GM19452 (cell line): Measurements from ENCODE around the gene IL17C.
"Not testable (repeated sequence)": the region's sequence is repeated elsewhere in the genome, so short reads cannot be mapped to it uniquely, and the experiment has no call there.

Experiments used
- ATAC-seq: cut with Tn5 transposase; IDR thresholded peaks from one replicate; pipeline ENCODE4 v1.9.1; 2021; ENCODE audit not compliant: unreplicated experiment

Gene IL17C

DNA sequence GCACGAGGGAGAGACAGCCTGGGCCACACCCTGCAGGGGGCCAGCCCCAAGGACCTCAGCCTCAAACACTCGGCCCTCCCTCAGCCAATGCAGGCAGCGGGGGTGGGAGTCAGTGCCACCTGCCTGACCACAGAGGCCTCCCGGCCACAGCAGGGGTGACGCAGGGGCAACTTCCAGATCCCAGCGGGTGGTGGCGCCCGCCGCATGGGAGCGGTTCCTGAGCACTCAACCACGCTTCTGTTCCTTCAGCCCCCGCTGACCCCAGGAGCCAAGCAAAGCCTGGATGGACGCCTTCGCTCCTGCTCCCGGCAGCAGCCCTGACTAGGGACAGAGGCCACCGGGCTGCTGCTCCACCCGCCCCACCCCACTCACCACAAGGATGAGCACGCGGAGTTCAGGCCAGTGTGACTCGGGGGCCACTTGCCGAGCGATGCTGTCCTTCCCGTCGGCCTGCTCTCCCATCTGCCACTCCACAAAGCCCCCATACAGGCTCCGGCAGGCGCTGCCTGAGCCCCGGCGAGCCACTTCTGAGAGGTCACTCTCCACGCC lies 17.4 kb downstream of the IL17C start:
- no peak for ATAC-seq

DNA sequence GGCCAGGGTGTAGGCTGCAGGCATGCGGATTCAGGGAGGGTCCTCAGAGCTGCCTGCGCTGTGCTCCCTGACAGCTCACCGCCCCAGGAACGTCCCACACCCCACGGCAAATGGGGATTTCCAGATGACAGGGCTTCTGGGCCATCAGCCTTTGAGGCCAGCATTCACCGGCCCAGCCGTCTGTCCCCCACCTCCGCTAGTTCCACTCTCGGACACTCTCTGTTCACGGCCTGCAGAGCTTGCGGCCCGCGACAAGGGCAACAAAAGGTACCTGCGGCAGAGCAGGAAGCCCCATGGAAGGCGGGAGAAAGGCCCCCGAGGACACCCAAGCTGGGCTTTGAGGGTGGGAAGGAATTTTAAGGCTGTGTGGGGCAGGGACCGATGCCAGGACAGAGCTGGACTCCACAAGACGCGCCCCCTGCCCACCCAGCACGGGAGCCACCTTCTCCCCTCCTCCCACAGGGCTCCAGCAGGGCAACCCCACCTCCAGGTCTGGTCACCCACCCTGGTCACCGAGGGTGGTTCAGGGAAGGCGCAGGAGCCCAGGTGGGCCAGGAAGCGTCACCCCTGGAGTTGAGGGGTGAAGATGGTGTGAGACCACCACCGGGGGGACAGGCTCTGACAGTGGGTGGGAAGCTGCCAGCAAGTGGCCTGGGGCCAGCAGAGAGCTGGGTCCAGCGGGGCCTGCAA lies 18.1 kb downstream of the IL17C start:
- ATAC-seq, result no peak

DNA sequence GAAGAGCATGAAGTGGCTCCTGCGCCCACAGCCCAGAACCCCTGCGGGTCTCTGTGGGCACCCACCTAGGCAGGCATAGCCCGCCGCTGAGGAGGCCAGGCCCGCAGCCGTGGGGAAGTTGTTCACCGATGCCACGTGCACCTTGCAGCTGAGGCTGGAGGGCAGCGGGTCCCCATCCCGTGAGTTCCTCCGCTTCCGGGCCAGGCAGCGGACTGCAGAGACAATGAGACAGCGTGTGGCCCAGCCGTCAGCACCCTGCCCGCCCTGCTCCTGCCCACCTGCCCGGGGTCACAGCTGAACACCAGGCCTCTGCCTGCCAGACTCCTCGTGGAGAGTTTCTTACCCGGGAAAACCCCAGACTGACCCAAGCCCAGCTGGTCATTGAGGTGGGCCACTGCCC lies 19.0 kb downstream of the IL17C start:
- ATAC-seq, result no peak

DNA sequence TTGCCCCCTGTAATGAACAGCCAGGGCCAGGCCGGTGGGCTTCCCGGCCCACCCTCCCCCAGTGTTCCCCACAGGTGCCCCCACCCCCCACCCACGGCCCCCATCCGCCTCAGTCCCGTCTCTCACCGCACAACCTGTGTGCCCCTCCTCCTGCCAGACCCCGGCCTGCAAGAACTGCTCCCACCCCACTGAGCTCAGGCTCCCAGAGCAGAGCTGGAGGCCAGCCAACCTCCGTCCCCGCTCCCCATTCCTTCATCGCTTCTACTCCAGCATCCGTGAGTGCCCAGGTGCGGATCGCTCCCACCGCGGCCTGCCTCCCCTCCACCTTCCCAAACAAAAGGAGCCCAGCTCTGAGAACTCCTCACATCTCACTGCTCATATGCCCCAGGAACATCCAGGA lies 20.3 kb downstream of the IL17C start:
- no peak for ATAC-seq

DNA sequence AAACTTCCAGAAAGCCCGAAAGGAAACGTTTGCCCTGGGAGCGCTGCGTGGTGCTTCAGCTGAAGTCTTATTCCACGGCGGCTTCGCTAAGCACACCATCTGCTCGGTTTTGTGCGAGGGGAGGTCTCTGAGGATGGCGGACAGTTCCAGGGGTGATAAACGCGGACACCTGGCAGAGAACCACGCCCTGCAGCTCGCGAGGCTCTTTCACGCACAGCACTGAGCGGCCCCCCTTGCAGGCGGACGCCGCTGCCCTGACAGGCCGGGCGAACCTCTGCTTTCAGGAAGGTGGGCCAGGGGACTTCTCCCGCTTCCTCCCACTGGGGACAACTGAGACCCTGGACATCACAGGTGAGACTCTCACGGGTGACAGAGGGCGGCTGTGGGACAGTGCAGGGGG lies 20.8 kb downstream of the IL17C start:
- ATAC-seq, result no peak

DNA sequence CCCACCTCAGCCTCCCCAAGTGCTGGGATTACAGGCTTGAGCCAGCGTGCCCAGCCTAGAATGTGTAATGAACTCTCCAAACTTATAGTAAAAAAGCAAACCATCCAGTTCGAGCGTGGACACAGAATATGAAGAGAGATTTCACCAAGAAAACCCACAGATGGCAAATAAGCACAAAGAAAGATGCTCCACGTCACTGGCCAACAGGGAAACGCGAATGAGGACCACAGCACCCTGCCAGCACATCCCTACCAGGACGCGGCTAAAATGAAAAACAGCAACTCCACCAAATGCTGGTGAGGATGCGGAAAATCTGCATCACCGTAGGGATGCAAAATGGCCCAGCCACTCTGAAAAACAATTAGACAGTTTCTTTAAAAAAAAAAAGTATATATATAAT lies 23.1 kb downstream of the IL17C start:
- ATAC-seq, result no peak

DNA sequence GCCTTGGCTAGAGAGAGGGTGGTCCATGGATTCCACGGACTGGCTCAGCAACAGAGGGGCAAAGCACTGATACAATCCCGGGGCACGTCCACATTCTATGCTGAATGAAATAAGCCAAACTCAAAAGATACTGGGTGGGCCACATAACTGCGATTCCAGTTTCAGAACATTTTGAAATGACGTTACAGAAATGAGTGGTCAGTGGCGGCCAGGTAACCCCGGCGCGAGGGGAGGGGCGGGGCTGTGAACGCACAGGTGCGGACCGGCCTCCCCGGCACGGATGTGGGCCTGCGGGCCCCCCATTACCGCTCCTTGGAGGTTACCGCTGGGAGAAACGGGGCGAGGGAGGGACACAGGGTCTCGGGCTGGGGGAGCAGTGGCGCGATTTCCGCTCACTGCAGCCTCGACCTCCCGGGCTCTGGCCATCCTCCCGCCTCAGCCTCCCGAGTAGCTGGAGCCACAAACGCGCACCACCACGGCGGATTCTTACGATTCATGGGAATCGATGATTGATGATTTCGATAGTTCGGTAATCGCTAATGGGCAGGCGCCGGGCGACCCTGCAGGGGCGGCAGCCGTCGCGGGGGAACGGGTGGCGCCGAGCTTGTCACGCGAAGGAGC lies 24.0 kb downstream of the IL17C start:
- no peak for ATAC-seq

DNA sequence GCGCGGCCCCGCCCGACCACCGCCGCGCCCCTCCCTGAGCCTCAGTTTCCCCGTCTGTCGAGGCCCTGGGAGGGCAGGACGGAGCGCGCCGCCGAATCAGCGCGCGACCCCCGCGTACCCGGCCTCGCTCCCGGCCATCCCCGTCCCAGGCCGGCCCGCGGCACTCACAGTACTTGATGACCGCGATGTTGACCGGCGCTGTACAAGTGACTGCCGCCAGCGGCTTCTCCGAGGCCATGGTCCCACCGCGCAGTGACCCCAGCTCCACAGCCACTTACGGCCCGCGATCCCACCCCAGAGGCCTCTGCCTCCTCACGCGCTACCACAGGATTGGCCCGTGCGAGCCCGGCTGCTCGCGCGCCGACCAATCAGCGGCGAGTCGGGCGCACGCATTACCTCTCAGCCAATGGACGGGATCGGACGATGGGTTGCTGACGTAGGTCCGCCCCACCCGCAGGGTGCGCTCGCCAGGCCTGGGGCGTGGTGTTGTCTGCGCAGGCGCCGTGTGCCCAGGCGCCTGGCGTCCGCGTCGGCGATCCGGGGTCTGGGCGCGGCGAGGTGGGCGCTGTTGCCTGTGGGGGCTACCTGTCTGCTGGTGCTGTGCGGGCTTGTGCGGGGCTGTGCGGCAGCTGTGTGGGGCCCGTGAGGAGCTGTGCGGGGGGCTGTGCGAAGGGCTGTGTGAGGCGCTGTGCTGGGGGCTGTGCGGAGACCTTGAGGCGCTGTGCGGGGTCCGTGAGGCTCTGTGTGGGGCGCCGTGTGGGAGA lies 24.7 kb downstream of the IL17C start, which contains the start of gene MVD:
TSS of gene MVD (minus strand) at position 249 of the 764 bp plus-strand sequence. CDS start at position 238, 11 bp downstream.
- ATAC-seq, result peak; percentile 95

DNA sequence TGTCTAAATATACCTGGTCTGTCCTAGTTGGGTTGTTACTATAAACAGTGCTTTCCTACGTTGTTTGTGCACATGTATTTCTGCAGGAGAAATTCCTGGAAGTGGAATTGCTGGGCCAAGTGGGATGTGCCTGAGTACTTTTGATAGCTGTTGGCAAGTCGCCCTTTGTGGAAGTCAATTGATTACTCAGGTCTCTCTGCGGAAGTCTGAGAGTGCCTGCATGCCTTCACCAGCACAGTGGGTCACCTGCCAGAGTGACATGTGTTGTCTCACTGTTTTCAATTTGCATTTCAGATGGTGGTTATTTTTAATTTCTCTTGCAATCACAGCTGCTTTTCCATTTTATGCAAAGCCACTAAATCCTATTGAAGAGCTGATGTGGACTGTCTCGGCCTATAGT lies 26.8 kb downstream of the IL17C start:
- ATAC-seq, result no peak

DNA sequence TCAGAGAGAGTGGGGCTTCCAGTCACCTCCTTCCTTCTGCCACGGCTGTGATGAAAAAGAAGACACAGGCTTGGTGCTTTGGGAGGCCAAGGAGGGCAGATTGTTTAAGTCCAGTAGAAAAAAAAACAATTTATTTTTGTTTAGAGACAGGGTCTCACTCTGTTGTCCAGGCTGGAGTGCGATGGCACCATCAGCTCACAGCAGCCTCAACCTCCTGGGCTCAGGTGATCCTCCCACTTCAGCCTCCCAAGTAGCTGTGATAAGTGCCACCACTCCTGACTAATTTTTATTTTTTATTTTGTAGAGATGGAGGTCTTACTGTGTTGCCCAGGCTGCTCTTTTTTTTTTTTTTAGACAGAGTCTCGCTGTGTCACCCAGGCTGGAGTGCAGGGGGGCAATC lies 27.2 kb downstream of the IL17C start:
- no peak for ATAC-seq

DNA sequence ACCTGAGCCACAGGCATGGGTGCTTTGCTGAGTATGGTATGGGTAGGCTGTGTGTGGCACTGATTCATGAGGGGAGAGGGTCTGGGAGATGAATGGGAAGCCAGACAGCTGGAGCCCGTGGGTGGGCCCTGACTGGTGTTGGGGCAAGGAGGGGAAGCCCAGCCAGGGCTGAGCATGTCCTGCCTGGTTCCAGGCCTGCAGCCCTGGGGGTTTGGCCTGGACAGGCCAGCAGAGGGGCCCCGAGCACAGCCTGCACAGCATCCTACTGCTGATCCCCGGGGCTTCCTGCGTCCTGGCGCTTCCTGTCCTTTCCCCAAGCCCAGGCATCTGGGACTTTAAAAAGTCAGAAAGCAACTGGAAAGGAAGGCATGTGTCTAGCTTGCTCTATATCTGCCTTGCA lies 29.1 kb downstream of the IL17C start:
- ATAC-seq, result no peak

DNA sequence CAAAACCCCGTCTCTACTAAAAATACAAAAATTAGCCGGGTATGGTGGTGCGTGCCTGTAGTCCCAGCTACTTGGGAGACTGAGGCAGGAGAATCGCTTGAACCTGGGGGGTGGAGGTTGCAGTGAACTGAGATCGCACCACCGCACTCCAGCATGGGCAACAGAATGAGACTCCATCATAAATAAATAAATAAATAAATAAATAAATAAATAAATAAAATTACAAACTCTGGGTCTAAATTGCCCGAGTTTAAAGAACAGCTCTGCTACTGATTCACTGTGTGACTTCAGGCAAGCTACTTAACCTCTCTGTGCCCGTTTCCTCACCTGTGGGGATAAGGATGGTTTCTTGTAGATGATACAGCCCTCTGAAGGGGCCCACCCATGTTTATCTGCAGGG lies 31.1 kb downstream of the IL17C start:
- not testable (repeated sequence) for ATAC-seq

DNA sequence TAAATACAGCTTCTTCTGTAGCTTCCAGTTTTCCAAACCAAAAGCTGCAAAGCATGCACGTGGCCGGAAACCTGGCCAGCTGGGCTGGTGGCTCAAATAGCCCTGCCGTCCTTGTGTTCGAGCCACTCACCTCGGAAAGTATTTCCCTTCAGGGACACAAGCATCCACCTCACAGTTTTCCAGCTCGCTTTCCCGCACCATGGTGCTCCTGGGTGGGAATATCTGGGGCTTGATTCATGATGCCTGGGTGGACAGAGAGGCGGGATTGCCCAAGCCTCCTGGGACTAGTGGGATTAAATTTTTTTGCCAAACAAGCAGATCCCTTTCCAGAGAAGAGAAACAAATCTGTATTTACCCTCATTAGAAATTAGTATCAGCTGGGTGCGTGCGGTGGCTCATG lies 31.6 kb downstream of the IL17C start:
- no peak for ATAC-seq

DNA sequence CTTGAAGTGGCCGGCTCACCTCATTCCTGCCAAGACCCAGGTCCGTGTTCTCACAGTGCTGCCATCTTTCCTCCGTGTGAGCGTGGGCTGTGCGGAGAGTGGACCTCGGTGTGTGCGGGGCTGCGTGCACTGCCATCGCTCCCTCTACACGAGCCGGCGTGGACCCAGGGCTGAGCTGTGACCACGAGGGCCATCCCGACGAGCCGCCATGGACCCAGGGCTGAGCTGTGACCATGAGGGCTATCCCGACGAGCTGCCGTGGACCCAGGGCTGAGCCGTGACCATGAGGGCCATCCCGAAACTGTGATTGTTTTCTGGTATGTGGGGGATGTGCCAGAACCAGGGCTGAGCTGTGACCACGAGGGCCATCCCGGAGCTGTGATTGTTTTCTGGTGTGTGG lies 33.4 kb downstream of the IL17C start:
- ATAC-seq, result no peak

DNA sequence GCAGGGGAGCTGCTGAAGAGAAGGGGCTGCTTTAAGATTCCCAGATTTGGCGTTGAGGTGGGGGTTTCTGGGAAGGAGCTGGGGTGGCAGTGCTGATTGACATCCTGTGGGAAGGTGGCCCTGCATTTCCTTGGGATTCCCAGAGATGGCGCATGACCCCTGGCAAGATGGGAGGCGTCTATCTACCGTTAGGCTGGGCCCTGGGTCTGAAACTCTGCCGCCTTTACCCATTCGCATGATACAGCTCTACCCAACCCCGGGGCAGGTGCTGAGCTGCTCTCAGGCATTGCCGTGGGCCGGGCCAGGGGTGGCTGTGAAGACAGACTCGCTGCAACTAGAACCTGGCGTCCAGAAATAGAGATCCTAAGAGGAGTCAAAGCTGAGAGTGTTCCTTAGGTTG lies 34.4 kb downstream of the IL17C start:
- no peak for ATAC-seq

DNA sequence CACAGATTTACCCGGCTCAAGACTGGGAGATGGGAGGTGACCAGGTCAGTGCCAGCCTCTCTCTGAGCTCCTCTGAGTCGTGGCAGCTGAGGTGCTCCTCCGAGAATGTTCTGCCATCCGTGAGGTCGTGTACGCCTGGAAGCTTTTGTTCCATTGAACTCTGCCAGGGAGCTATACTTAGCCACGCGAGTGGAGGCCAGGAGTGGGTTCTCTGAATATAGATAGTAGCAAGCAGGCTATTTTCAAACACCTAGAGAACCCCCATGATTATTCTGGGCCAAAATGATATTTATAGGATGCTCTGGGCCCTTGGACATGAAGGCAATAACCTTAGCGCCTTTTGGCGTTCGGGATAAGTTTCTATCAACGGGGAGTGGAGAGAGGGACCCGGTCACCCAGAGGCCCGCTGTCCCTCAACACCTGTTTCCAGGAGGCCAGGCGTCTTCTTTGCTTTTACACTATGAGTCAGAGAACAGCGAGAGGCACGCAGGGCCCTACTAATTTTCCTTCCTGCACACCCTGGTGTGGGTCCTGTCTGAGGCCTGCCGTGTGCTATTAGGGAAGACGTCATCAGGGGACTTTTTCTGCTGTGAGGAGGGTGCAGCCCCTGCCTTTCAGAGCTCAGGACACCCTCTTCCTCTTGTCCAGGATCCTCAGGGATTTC lies 35.5 kb downstream of the IL17C start:
- ATAC-seq, result no peak

DNA sequence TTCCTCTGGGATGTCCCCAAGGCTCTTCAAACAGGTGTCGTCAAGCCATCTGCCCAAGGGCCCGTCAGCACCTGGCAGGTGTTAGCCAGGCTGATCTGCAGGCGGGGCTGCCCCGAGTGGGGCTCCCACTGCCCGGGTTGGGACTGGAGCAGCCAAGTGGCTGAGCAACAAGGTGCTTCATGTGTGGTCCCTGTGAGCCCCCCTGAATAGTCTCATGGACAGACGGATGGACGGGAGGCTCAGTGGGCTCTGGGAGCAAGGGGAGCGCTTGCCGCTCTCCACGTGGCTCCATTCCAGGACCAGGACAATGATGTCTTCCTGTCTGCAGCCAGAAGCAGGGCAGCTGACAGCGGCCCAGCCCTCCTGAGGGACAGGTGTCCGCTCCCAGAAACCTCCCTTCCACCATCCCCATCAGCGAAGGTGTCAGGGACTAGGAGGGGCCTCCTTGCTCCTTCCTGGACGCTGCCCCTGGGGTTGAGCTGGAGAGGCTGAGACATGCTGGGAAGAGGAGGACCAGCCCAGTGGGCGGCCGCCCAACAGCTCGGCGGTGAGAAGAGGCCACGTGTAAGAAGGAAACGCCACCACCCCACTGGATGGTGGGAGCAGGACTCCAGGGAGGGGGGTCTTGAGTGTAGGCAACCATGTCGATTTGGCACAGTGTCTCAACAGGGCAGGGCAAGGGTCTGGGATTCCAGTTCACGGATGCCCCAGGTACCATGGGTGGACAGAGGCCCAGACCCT lies 38.3 kb downstream of the IL17C start:
- no peak for ATAC-seq

DNA sequence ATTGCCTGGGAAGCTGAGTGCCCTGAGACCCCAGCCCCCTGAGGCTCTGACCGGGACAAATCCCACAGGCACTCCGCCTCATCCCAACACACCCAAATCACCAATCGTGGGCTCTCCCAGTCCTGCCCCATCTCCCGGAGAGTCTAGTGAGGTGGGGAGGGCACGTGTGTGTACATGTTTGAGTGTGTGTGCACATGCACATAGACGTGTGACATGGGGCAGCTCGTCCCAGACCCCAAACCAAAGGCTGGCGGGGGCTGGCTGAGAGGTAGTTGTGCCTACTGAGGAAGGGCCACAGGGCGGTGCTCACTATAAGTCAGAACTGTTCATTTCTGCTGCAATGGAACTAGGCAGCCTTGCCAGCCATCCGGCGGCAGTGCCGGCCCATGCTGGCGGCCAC lies 39.3 kb downstream of the IL17C start:
- no peak for ATAC-seq

DNA sequence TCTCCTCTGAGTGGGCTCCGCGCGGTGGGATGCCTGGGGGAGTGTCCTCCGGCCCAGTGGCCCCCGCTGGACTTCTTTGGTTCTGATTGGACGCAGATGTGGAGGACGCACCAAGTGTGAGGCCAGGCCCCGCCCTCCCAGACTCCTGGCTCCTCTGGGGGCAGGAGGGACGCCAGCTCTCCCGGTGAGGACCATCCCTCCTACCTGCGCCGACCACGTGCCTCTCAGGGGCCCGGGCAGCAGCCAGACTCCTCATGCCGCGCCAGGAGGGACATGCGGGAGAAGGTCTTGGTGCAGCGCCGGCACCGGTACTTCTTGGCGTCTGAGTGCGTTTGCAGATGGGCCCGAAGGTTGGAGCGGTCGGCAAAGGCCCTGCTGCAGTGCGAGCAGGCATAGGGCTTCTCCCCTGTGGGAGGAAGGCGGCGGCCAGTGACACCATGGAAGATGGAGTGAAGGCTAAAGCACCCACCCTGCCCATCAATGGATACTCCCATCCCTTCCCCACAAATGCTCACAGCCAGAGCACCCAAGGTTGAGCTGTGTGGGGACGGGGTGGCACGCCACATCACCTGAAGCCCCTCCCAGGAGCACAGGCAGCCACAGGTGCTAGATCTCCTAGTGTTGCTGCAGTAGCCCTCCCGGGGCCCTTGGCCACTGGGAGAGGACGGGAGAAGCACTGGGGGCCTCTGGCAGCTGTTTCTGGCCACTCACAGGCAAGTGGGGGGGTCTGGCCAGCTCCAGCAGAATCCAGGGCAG lies 40.0 kb downstream of the IL17C start:
- no peak for ATAC-seq

DNA sequence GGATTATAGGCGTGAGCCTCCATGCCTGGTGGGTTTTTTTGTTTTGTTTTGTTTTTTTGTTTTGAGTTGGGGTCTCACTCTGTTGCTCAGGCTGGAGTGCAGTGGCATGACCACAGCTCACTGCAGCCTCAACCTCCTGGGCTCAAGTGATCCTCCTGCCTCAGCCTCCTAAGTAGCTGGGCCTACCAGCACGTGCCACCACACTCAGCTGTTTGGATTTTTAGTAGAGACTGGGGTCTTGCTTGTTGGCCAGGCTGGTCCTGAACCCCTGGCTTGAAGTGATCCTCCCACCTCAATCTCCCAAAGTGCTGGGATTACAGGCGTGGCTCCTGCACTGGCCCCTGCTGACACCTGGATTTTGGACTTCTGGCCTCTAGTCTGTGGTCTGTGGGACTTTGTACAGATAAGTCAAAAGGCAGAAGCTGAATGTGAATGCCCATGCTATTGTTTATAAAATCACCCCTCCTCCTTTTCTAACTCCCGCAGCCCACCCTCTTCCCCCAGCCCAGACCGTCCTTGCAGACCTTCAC lies 42.2 kb downstream of the IL17C start:
- no peak for ATAC-seq
